ENCODE results near the gene ATF1. TPM values are rescaled to one million over a fixed set of nuclear protein-coding genes. Genes with fewer than 3 reads are reported as not detected.

ATF1 gene
- total and polyA plus RNA-seq, 2 experiments from 2014 or later, result 24.7 to 35.5 TPM

- H3K4me3 ChIP-seq, result no peak overlapping the region
- H3K36me3 ChIP-seq (replicated peaks; ENCODE audit: insufficient read depth, low read depth), result no peaks in the 10 kb centered on the region
- no peaks in the 10 kb centered on the region for H3K27me3 ChIP-seq
- WGBS (ENCODE audit: low lambda C conversion rate, missing lambda C conversion rate), result 88% methylated on average over 5 of the region's 5 CpGs
- DNase-seq (ENCODE audit: low spot score), result no peak
- H4K20me1 ChIP-seq (ENCODE audit: insufficient read depth, poor library complexity, severe bottlenecking), result no peaks in the 10 kb centered on the region
- no peak overlapping the region for H3K27ac ChIP-seq
- no peaks in the 10 kb centered on the region for H3K9me2 ChIP-seq (replicated peaks; ENCODE audit: insufficient read depth)
- no peaks in the 10 kb centered on the region for H3K79me2 ChIP-seq
- H3K9me3 ChIP-seq (ENCODE audit: low read depth), result no peaks in the 10 kb centered on the region
- no peak overlapping the region for H3K4me2 ChIP-seq
- TF ChIP-seq EZH2phosphoT487 (IDR thresholded peaks at IDR 0.05; ENCODE audit: low read depth, severe bottlenecking, unreplicated experiment) (no peak), CTCF (IDR thresholded peaks at IDR 0.05; ENCODE audit: poor library complexity) (no peak), EZH2 (IDR thresholded peaks at IDR 0.05; ENCODE audit: borderline replicate concordance) (no peak)
- H2AFZ ChIP-seq, result no peak overlapping the region
- no peaks in the 10 kb centered on the region for H3K4me1 ChIP-seq (ENCODE audit: insufficient read depth)
These were observed 38.6 kb upstream of the ATF1 start for GRCh38 chr12:50725011-50725942.

DNA sequence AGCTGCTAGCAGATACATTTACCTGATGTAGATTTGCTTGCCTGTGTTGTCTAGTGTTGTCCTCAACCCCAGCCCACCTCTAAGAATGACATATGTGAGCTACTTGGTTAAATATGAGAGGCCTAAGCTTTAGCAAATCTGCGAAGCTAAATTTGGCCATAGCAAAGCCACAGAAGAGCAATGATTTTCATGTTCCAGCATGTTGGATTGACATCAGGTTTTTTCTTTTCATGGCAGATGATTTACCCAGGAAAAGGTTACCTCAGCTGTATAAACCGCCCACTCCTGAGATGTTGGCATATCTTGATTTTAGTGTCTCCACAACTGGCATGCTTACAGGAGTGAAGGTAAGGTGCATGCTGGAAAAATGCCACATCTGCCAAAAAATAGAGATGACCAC is 36.4 kb upstream of the ATF1 start:
- DNase-seq (ENCODE audit: low spot score), result no peak
- WGBS (ENCODE audit: low lambda C conversion rate, missing lambda C conversion rate), result 98% methylated on average over 2 of the region's 2 CpGs
- no peaks in the 10 kb centered on the region for H3K4me1 ChIP-seq (ENCODE audit: insufficient read depth)
- H3K9me2 ChIP-seq (replicated peaks; ENCODE audit: insufficient read depth), result no peaks in the 10 kb centered on the region
- no peak overlapping the region for H3K27ac ChIP-seq
- H3K27me3 ChIP-seq, result no peaks in the 10 kb centered on the region
- H4K20me1 ChIP-seq (ENCODE audit: insufficient read depth, poor library complexity, severe bottlenecking), result no peaks in the 10 kb centered on the region
- H3K4me3 ChIP-seq, result no peak overlapping the region
- H3K36me3 ChIP-seq (replicated peaks; ENCODE audit: insufficient read depth, low read depth), result no peaks in the 10 kb centered on the region
- TF ChIP-seq EZH2 (IDR thresholded peaks at IDR 0.05; ENCODE audit: borderline replicate concordance) (no peak), CTCF (IDR thresholded peaks at IDR 0.05; ENCODE audit: poor library complexity) (no peak), EZH2phosphoT487 (IDR thresholded peaks at IDR 0.05; ENCODE audit: low read depth, severe bottlenecking, unreplicated experiment) (no peak)
- H3K9me3 ChIP-seq (ENCODE audit: low read depth), result no peaks in the 10 kb centered on the region
- H3K79me2 ChIP-seq, result no peaks in the 10 kb centered on the region
- no peak overlapping the region for H2AFZ ChIP-seq
- no peak overlapping the region for H3K4me2 ChIP-seq

GRCh38 chr12:50728417-50728816 is 35.5 kb upstream of the ATF1 start:
- no peaks in the 10 kb centered on the region for H3K79me2 ChIP-seq
- no peaks in the 10 kb centered on the region for H3K9me2 ChIP-seq (replicated peaks; ENCODE audit: insufficient read depth)
- DNase-seq (ENCODE audit: low spot score), result no peak
- no peaks in the 10 kb centered on the region for H3K9me3 ChIP-seq (ENCODE audit: low read depth)
- H3K4me3 ChIP-seq, result no peak overlapping the region
- H3K36me3 ChIP-seq (replicated peaks; ENCODE audit: insufficient read depth, low read depth), result no peaks in the 10 kb centered on the region
- no peaks in the 10 kb centered on the region for H3K4me1 ChIP-seq (ENCODE audit: insufficient read depth)
- 93% methylated on average over 7 of the region's 7 CpGs for WGBS (ENCODE audit: low lambda C conversion rate, missing lambda C conversion rate)
- no peak overlapping the region for H2AFZ ChIP-seq
- H3K27me3 ChIP-seq, result no peaks in the 10 kb centered on the region
- TF ChIP-seq EZH2phosphoT487 (IDR thresholded peaks at IDR 0.05; ENCODE audit: low read depth, severe bottlenecking, unreplicated experiment) (no peak), CTCF (IDR thresholded peaks at IDR 0.05; ENCODE audit: poor library complexity) (no peak), EZH2 (IDR thresholded peaks at IDR 0.05; ENCODE audit: borderline replicate concordance) (no peak)
- H3K4me2 ChIP-seq, result no peak overlapping the region
- H3K27ac ChIP-seq, result no peak overlapping the region
- no peaks in the 10 kb centered on the region for H4K20me1 ChIP-seq (ENCODE audit: insufficient read depth, poor library complexity, severe bottlenecking)
